Pancreas (tissue), 10 donors: ENCODE measurements around the gene RNF220. TPM values are rescaled to one million over a fixed set of nuclear protein-coding genes. Genes with fewer than 3 reads are reported as not detected.
A peak's percentile ranks its signal among the peaks of the same experiment; 100 is the strongest.

Experiments used
- ATAC-seq, 4 donors: fragments of 200-7000 bp; cut with Tn5 transposase; one replicate each; pipeline versions ENCODE4 v1.8.0 to v1.9.1; 2020; ENCODE audit warnings: mild to moderate bottlenecking in 4 of 4, moderate library complexity in 4 of 4
- DNase-seq, 6 donors: peaks; one replicate each; pipeline ENCODE4 v3.0.0-alpha.2; 2020
- FAIRE-seq: peaks from 2 replicates; lab custom pipeline; 2012; peaks lifted over from hg19 to GRCh38; lab: Jason Lieb, UNC
- H3K27ac ChIP-seq, 4 donors: fragments of 200-600 bp; sonication (generic); 1 replicate in 3 of 4; 2 replicates in 1 of 4; pipeline versions ENCODE4 v1.5.0 to v1.8.0; 2020
- H3K27me3 ChIP-seq, 4 donors: fragments of 200-600 bp; one replicate each; pipeline ENCODE4 v1.8.0; 2021
- H3K36me3 ChIP-seq, 3 donors: fragments of 200-600 bp; sonication (generic) in 1 of 3; one replicate each; pipeline versions ENCODE4 v1.5.0 to v1.8.0; 2020 to 2021
- H3K4me1 ChIP-seq, 3 donors: fragments of 200-600 bp; one replicate each; pipeline ENCODE4 v1.8.0; 2021
- H3K4me3 ChIP-seq, 4 donors: fragments of 200-600 bp; sonication (generic) in 2 of 4; one replicate each; pipeline versions ENCODE4 v1.5.0 to v1.8.0; 2020 to 2021
- H3K9me3 ChIP-seq, 4 donors: fragments of 200-600 bp; one replicate each; pipeline ENCODE4 v1.8.0; 2021
- CTCF ChIP-seq, 4 donors: fragments of 200-600 bp; sonication (generic) in 3 of 4; IDR thresholded peaks; one replicate each; pipeline versions ENCODE4 v1.5.0 to v1.8.0; 2021; ENCODE audit warnings: antibody characterized with exemption in 4 of 4
- WGBS, 2 donors: extraction: QIAGEN DNeasy Blood & Tissue Kit; methylation state at CpG; one replicate each; pipeline ENCODE4 v1.1.7; 2013; 5-methylcytosine and 5-hydroxymethylcytosine counted together
- intact Hi-C, 3 donors: fragments of 100-400 bp; cut with DNase I; formaldehyde crosslinking; loops; one replicate each; pipeline versions ENCODE4 v1.11.1 to v1.14.2; 2022
- polyA plus RNA-seq, 2 donors: library from polyadenylated mRNA; stranded (reverse); fragments of 200-250 nt; gene quantifications; one replicate each; pipeline ENCODE4 v1.2.3, GENCODE V29; 2013
- total RNA-seq, 6 donors: library from RNA; stranded (reverse); fragmentation: NEBNext Ultra II Directional in 4 of 6; extraction: Animal tissue kit (Norgen Biotek cat#: 25700) in 4 of 6; gene quantifications; one replicate each; pipeline versions ENCODE4 v1.2.1 to v1.2.4, GENCODE V29; 2021 to 2023
- donor health status: healthy with polysubstance abuse.
- donor health status: DM: no; HTN: no; CAD: no; lungs with moderate emphysema.
- donor health status: DM: no; HTN: no; CAD: no.
- donor health status: control.
- donor health status: control.
- donor health status: Bipolar disorder and iron deficiency.
- donor health status: DM: yes; HTN: yes; CAD: no.
- donor health status: DM: no; HTN: no; CAD: no.
- donor health status: DM: no; HTN: no; CAD: no.
- donor health status: DM: yes; HTN: yes; CAD: no.

The RNF220 gene
- total and polyA plus RNA-seq, 8 donors = 22.3 to 43.2 (median 33.0) TPM

- no peaks in the 10 kb centered on the region for H3K4me1 ChIP-seq
- peaks cover 0 to 67% (median 24%) of the 10 kb centered on the region in 3 donors for H3K36me3 ChIP-seq
- DNase-seq (peak in 1 of 6 donors; percentile 9), FAIRE-seq (no peak), ATAC-seq (no peak)
- H3K27ac ChIP-seq = no peak overlapping the region
- no peaks in the 10 kb centered on the region for H3K27me3 ChIP-seq
- WGBS, 2 donors = 79% methylated on average over 12 of the region's 12 CpGs
- H3K9me3 ChIP-seq = no peaks in the 10 kb centered on the region
- no peak for TF ChIP-seq CTCF (IDR thresholded peaks at IDR 0.05)
- intact Hi-C loops = no loop called here
- H3K4me3 ChIP-seq = no peak overlapping the region
Observed at GRCh38 chr1:44641126-44642102, 236.4 kb downstream of the RNF220 start.

GRCh38 chr1:44642255-44642654 is 237.2 kb downstream of the RNF220 start:
- WGBS, 2 donors = 95 to 96% methylated on average over 2 of the region's 2 CpGs
- peaks cover 0 to 59% (median 17%) of the 10 kb centered on the region in 3 donors for H3K36me3 ChIP-seq
- no peak for FAIRE-seq

GRCh38 chr1:44642925-44643324 is 237.9 kb downstream of the RNF220 start:
- FAIRE-seq (no peak), ATAC-seq (no peak), DNase-seq (no peak)
- Histone ChIP-seq H3K4me3 (no peak overlapping the region), H3K36me3 (peaks cover 0 to 52% (median 17%) of the 10 kb centered on the region in 3 donors), H3K27me3 (no peaks in the 10 kb centered on the region), H3K9me3 (no peaks in the 10 kb centered on the region), H3K4me1 (no peaks in the 10 kb centered on the region), H3K27ac (no peak overlapping the region)
- 67 to 80% methylated on average over 3 of the region's 3 CpGs for WGBS, 2 donors
- intact Hi-C loops = no loop called here
- no peak for TF ChIP-seq CTCF (IDR thresholded peaks at IDR 0.05)

More at GRCh38 chr1:44642255-44642654, 237.2 kb downstream of the RNF220 start:
- H3K4me3 ChIP-seq = no peak overlapping the region
- no peak for ATAC-seq
- H3K27ac ChIP-seq = no peak overlapping the region
- no peaks in the 10 kb centered on the region for H3K9me3 ChIP-seq
- TF ChIP-seq CTCF (IDR thresholded peaks at IDR 0.05) = no peak
- no peaks in the 10 kb centered on the region for H3K4me1 ChIP-seq
- DNase-seq = peak in 1 of 6 donors; percentile 20
- intact Hi-C loops = no loop called here
- H3K27me3 ChIP-seq = no peaks in the 10 kb centered on the region

- Histone ChIP-seq H3K27ac (no peak overlapping the region), H3K4me1 (no peaks in the 10 kb centered on the region), H3K36me3 (peaks cover 0 to 43% (median 17%) of the 10 kb centered on the region in 3 donors), H3K4me3 (no peak overlapping the region), H3K27me3 (no peaks in the 10 kb centered on the region), H3K9me3 (no peaks in the 10 kb centered on the region)
- intact Hi-C loops = no loop called here
- ATAC-seq (peak in 1 of 4 donors; percentile 18), DNase-seq (peak in 1 of 6 donors; percentile 48), FAIRE-seq (no peak)
- TF ChIP-seq CTCF (IDR thresholded peaks at IDR 0.05) = no peak
- WGBS, 2 donors = 57 to 58% methylated on average over 9 of the region's 9 CpGs
Observed at GRCh38 chr1:44643721-44644334, 238.8 kb downstream of the RNF220 start.
